Fibroblast of peridontal ligament (primary cell): ENCODE data around the gene ZNF491.
"Not testable (repeated sequence)": the region's sequence is repeated elsewhere in the genome, so short reads cannot be mapped to it uniquely, and the experiment has no call there.

Experiments used
- DNase-seq: peaks from one replicate; pipeline ENCODE4 v3.0.0-alpha.2; 2010; ENCODE audit errors: extremely low read depth

The ZNF491 gene

DNA sequence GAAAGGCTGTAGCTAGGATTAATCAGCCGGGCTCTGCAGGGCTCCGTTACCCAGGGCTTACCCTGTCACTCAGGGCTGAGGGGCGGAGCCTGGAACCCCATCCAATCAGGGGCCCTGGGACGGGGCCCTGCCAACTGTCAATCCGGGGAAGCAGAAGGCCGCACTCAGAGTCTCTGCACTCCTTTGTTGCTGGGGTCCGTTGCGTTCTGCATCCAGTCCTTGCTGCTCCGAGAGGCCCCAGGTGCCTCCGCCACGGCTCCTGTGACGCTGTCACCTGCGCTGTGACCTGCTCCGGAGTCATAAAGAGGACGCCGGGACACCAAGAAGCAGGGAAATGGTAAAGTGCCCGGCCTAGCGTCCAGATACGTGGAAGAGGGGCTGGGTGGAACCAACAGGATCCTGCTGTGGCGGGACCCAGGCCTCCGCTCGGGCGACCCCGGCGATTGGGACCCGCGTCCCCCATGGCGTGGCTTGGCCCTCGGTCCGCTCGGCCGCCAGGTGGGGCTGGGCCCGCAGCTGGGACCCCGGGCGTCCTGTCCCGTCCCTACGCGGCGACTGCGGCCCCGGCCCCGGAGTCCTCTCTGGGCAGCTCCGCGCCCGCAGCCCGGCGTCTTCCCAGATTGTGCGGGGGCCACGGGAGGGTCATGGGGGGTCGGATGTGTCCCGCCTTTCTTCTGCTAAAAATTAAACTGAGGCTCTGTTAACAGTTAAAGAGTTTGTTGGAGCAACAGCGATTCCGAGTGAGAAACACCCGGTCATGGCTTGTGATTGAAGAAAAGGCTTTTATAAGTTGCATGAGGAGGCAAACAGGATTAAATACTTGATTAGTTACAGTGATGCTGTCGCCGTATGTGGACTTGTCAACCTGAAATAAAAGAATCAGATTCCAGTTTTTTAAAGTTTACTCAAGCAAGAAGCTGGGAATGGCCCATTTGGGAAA lies at the start of gene ZNF491:
Gene ZNF491 (plus strand): TSS at position 133 of the 940 bp plus-strand sequence. CDS start 7,431 bp downstream, outside the sequence.
- peak; percentile 85 for DNase-seq

DNA sequence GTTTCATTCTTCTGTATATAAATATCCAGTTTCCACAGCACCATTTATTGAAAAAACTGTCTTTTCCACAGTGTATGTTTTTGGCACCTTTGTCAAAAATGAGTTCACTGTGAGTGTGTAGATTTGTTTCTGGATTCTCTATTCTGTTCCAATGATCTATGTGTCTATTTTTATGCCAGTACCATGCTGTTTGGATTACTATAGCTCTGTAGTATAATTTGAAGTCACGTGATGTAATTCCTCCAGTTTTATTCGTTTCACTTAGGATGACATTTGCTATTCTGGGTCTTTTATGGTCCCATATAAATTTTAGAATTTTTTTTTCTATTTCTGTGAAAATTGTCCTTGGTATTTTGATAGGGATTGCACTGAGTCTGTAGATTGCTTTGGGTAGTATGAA lies 48.6 kb upstream of the ZNF491 start:
- DNase-seq: no peak

- no peak for DNase-seq
These were observed 46.0 kb upstream of the ZNF491 start for GRCh38 chr19:11752244-11752736.

GRCh38 chr19:11754663-11755062 lies 43.7 kb upstream of the ZNF491 start:
- no peak for DNase-seq

GRCh38 chr19:11756965-11757364 lies 41.4 kb upstream of the ZNF491 start:
- no peak for DNase-seq

DNA sequence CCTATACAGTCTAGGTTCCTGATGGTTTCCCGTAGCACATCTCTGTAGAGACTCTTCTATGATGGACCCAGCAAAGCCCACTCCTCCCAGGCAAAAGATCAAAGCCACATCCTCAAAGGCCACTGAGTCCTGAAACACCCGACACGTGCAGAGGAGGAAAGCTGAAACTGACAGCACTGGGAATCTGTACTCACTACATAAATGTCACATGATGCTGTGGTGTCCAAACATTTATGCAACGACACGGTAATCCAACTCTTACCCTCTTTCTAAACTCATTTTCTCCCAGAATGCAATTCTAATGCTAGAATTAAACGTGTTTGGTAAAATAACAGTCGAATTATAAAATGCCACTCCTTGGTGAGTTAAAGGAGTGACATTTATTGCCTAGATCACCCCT lies 38.5 kb upstream of the ZNF491 start:
- no peak for DNase-seq

- DNase-seq: no peak
These were observed 35.2 kb upstream of the ZNF491 start for GRCh38 chr19:11763117-11763516.

DNA sequence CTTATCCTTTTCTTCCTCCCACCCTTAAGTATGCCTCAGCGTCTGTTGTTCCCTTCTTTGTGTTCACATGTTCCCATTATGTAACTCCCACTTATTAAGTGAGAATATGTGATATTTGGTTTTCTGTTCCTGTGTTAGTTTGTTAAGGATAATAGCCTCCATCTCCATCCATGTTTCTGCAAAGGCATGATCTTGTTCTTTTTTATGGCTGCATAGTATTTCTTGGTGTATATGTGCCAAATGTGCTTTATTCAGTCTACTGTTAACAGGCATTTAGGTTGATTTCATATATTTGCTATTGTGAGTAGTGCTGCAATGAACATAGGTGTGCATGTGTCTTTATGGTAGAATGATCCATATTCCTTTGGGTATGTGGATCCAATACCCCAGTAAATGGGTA lies 34.7 kb upstream of the ZNF491 start:
- no peak for DNase-seq

DNA sequence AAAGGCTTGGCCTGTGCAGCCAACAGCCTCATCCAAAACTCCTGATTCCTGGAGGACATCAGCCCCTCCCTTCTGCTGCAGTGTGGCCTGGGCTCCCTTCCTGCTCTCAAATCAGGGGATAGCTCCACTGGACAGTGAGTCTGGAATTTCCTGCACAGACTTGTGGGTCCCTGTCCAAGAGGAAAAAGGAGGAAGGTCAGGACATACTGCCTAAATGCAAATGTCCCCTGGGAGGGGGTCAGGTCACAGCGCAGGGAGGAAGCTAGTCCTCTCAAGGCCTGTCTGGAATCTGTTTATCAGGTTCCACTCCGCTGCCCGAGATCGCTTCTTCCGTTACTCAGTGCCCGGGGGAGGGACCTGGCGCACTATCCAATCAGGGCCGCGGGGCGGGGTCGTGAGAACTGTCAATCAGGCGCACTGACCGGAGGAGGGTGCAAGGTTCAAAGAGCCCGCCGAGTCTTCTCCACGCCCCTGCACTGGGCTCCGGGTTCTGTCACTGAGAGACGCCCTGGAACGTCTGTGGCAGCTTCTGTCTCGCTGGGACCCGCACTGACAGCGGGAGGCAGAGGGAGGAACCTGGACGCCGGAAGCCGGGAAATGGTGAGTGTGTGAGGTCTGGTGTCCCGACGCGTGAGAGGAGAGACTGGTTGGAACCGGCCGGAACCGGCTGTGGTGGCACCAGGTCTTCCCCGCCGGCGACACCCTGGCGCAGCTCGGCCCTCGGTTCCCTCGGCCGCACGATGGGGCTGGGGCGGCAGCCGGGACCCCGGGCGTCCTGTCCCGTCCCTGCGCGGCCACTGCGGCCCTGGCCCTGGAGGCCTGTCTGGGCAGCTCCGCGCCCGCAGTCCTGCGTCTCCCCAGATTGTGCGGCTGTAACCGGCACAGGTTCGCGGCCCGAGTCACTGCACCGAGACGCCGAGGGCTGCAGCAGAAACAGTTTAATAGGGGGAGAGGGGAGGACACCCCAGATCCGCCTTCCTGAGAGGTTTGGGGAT lies 31.4 kb upstream of the ZNF491 start, which contains the start of gene ZNF441:
Gene ZNF441 (plus strand): TSS at position 404 of the 995 bp plus-strand sequence. CDS start 194 bp downstream, at position 598.
- DNase-seq: peak; percentile 91

- peak; percentile 32 for DNase-seq
These were observed 30.6 kb upstream of the ZNF491 start for GRCh38 chr19:11767633-11768133.

DNA sequence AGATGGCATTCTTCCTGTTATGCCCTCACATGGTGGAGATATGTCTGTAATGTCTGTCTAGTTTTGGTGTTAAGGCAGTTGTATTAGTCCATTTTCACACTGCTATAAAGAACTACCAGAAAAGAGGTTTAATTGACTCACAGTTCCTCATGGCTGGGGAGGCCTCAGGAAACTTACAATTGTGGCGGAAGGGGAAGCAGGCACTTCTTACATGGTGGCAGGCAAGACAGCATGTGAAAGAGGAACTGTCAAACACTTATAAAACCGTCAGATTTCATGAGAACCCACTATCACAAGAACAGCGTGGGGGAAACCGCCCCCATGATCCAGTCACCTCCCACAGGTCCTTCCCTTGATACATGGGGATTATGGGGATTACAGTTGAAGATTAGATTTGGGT lies 28.3 kb upstream of the ZNF491 start:
- no peak for DNase-seq

GRCh38 chr19:11771520-11771919 lies 26.8 kb upstream of the ZNF491 start:
- not testable (repeated sequence) for DNase-seq

DNA sequence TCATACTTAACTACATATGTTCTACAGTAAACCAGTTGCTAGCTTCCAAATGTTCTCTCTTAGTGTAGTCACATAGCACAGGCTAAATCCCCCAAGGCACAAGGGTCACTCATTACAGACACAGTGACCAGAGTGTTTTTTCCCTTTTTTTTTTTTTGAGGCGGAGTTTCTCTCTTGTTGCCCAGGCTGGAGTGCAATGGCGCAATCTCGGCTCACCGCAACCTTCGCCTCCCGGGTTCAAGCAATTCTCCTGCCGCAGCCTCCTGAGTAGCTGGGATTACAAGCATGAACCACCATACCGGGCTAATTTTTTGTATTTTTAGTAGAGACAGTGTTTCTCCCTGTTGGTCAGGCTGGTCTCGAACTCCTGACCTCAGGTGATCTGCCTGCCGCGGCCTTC lies 21.7 kb upstream of the ZNF491 start:
- not testable (repeated sequence) for DNase-seq

GRCh38 chr19:11780431-11781020 lies 17.8 kb upstream of the ZNF491 start:
- DNase-seq: no peak

DNA sequence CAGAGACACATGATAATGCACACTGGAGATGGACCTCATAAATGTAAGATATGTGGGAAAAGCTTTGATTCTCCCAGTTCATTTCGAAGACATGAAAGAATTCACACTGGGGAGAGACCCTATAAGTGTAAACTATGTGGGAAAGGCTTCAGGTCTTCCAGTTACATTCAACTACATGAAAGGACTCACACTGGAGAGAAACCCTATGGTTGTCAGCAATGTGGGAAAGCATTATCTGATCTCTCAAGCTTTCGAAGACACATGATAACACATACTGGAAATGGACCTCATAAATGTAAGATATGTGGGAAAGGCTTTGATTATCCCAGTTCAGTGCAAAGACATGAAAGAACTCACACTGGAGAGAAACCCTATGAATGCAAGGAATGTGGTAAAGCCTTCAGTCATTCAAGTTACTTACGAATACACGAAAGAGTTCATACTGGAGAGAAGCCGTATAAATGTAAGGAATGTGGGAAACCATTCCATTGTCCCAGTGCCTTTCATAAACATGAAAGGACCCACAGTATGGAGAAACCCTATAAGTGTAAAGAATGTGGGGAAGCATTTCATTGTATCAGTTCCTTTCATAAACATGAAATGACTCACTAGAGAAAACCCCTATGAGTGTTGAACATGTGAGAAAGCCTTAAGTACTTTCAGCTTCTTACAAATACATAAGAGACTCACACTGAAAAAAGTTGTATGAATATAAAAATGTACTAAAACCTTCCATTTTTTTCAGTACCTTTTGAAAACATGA lies 16.8 kb upstream of the ZNF491 start:
- peak; percentile 8 for DNase-seq

- DNase-seq: no peak
These were observed 14.6 kb upstream of the ZNF491 start for GRCh38 chr19:11783767-11784166.

GRCh38 chr19:11784356-11784755 lies 14.0 kb upstream of the ZNF491 start:
- no peak for DNase-seq

DNA sequence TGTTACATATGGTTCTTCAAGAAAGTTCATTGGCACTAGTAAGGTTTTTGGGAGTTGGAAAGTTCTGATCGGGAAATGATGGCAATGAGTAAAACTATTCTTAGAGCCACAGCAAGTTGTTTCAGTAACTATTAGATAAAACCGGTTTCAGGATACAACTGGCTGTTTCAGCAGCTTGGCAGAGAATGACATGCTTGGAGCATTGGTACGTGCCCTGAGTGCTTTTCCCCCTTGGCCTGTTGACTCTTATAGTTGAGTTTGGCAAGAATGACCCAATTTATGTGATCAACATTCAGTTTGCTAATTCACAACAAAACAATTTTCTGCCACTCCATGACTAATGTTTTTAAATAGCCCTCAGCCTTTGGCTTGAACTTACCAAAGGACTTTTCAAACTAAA lies 10.8 kb upstream of the ZNF491 start:
- DNase-seq: no peak

DNA sequence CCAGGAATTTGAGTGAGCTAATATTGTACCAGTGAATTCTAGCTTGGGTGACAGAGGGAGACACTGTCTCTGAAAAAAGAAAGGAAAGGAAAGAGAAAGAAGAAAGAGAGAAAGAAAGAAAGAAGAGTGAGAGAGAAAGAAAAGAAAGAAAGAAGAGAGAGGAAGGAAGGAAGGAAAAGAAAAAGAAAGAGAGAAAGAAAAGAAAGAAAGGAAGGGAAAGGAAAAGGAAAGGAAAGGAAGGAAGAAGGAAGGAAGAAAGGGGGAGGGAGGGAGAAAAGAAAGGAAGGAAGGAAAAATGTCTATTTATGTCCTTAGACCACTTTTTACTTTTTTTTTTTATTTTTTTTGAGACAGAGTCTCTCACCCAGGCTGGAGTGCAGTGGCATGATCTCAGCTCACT lies 5.4 kb upstream of the ZNF491 start:
- DNase-seq: no peak

DNA sequence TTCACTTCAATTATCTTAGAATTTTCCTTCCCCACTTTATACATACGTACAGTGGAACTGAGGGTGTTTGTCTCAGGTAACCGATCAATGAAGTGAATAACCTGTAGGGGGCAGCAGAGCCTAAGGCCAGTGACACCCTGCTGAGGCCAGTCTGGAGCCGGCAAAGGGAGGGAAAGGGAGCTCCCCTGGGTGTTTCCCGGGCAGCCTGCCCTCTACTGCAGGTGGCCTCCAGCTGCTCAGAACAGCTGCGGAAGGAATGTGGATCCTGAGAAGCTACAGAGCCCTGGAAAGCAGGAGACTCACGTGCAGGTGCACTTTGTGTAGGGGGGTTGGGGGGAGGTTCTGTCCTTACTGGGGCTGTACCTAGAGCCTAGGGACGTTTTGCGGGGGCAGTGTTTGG lies 832 bp upstream of the ZNF491 start:
- DNase-seq: peak; percentile 87
